HEK293 (cell line): ENCODE measurements around the gene MYL3.

ENCODE experiments used
- CTCF ChIA-PET: fragments of 350-600 bp; formaldehyde crosslinking; extraction: SDS; loops from one replicate; lab custom pipeline; 2021; ENCODE audit warnings: antibody characterized with exemption; lab: Yijun Ruan, JAX
- POLR2A ChIA-PET: fragments of 300-600 bp; formaldehyde crosslinking; extraction: SDS; loops from one replicate; lab custom pipeline; 2020; ENCODE audit warnings: antibody characterized with exemption, inconsistent platforms; lab: Yijun Ruan, JAX
- H3K27ac ChIP-seq: fragments of 200-500 bp; sonication (Bioruptor generic); 2 replicates; pipeline ENCODE4 v1.5.1; 2014; ENCODE audit warnings: low read depth, low read length, control low read depth, inconsistent platforms; ENCODE audit errors: extremely low read depth
- H3K36me3 ChIP-seq, 2 experiments: fragments of 200-500 bp in 1 of 2; sonication (Bioruptor generic) in 1 of 2; 1 replicate in 1 of 2; 2 replicates in 1 of 2; pipeline ENCODE4 v1.5.1; 2014 to 2017; ENCODE audit warnings: inconsistent platforms in 2 of 2, low read length in 2 of 2; ENCODE audit not compliant: control insufficient read depth in 2 of 2, insufficient read depth in 1 of 2
- H3K4me1 ChIP-seq: fragments of 200-500 bp; sonication (Bioruptor generic); 2 replicates; pipeline ENCODE4 v1.5.1; 2014; ENCODE audit warnings: mild to moderate bottlenecking, low read length, inconsistent platforms; ENCODE audit not compliant: control insufficient read depth, insufficient read depth
- H3K4me3 ChIP-seq: 2 replicates; pipeline ENCODE4 v1.5.1; 2011; ENCODE audit warnings: low read depth, mild to moderate bottlenecking, control low read depth, low read length, moderate library complexity
- H3K9me3 ChIP-seq: fragments of 200-500 bp; sonication (Bioruptor generic); 2 replicates; pipeline ENCODE4 v1.5.1; 2014; ENCODE audit warnings: low read depth, low read length, inconsistent platforms; ENCODE audit not compliant: control insufficient read depth, insufficient read depth
- GFI1B ChIP-seq: fragments of 450-650 bp; formaldehyde crosslinking; IDR thresholded peaks from 2 replicates; pipeline ENCODE4 v1.5.1; 2016; ENCODE audit warnings: missing biosample characterization, missing genetic modification characterization
- KLF8 ChIP-seq: fragments of 450-650 bp; formaldehyde crosslinking; IDR thresholded peaks from 2 replicates; pipeline ENCODE4 v1.5.1; 2016; ENCODE audit warnings: missing biosample characterization, missing genetic modification characterization
- PRDM2 ChIP-seq: fragments of 450-650 bp; formaldehyde crosslinking; IDR thresholded peaks from 2 replicates; pipeline ENCODE4 v1.5.1; 2016; ENCODE audit warnings: missing biosample characterization, missing genetic modification characterization, borderline replicate concordance
- REPIN1 ChIP-seq: fragments of 450-650 bp; formaldehyde crosslinking; IDR thresholded peaks from 2 replicates; pipeline ENCODE4 v1.5.1; 2017; ENCODE audit warnings: missing biosample characterization, missing genetic modification characterization, low read depth
- SETDB1 ChIP-seq: IDR thresholded peaks from one replicate; pipeline ENCODE4 v1.6.1; 2017; ENCODE audit warnings: mild to moderate bottlenecking, low read length, moderate library complexity, mixed read lengths; ENCODE audit not compliant: insufficient read length
- SP7 ChIP-seq: fragments of 450-650 bp; formaldehyde crosslinking; IDR thresholded peaks from 2 replicates; pipeline ENCODE4 v1.5.1; 2016; ENCODE audit warnings: missing biosample characterization, missing genetic modification characterization
- TRIM28 ChIP-seq: IDR thresholded peaks from 2 replicates; pipeline ENCODE4 v1.6.1; 2011; ENCODE audit warnings: low read length, control low read depth, borderline replicate concordance
- ZFHX2 ChIP-seq: fragments of 450-650 bp; formaldehyde crosslinking; conservative IDR thresholded peaks from 2 replicates; pipeline ENCODE4 v1.5.1; 2016; ENCODE audit warnings: missing biosample characterization, missing genetic modification characterization
- ZFP69B ChIP-seq: fragments of 450-650 bp; formaldehyde crosslinking; IDR thresholded peaks from 2 replicates; pipeline ENCODE4 v1.5.1; 2016; ENCODE audit warnings: missing biosample characterization, missing genetic modification characterization
- ZIC2 ChIP-seq: fragments of 450-650 bp; formaldehyde crosslinking; IDR thresholded peaks from 2 replicates; pipeline ENCODE4 v1.5.1; 2016; ENCODE audit warnings: missing biosample characterization, missing genetic modification characterization
- ZNF174 ChIP-seq: fragments of 450-650 bp; formaldehyde crosslinking; IDR thresholded peaks from 2 replicates; pipeline ENCODE4 v1.5.0; 2017; ENCODE audit warnings: missing biosample characterization, mild to moderate bottlenecking, missing genetic modification characterization
- ZNF221 ChIP-seq: fragments of 450-650 bp; formaldehyde crosslinking; IDR thresholded peaks from 2 replicates; pipeline ENCODE4 v1.5.1; 2017; ENCODE audit warnings: missing biosample characterization, missing genetic modification characterization, borderline replicate concordance
- ZNF239 ChIP-seq: fragments of 450-650 bp; formaldehyde crosslinking; IDR thresholded peaks from 2 replicates; pipeline ENCODE4 v1.5.1; 2016; ENCODE audit warnings: missing biosample characterization, missing genetic modification characterization
- ZNF37A ChIP-seq: fragments of 450-650 bp; IDR thresholded peaks from 2 replicates; pipeline ENCODE4 v1.5.1; 2018; ENCODE audit warnings: missing biosample characterization, missing genetic modification characterization
- ZNF391 ChIP-seq: fragments of 450-650 bp; formaldehyde crosslinking; IDR thresholded peaks from 2 replicates; pipeline ENCODE4 v1.5.1; 2016; ENCODE audit warnings: low read depth, missing biosample characterization, missing genetic modification characterization, borderline replicate concordance
- ZNF48 ChIP-seq: fragments of 450-650 bp; formaldehyde crosslinking; IDR thresholded peaks from 2 replicates; pipeline ENCODE4 v1.5.1; 2016; ENCODE audit warnings: missing biosample characterization, missing genetic modification characterization
- ZNF555 ChIP-seq: fragments of 450-650 bp; formaldehyde crosslinking; conservative IDR thresholded peaks from 2 replicates; pipeline ENCODE4 v1.5.1; 2017; ENCODE audit warnings: missing biosample characterization, mild to moderate bottlenecking, missing genetic modification characterization, inconsistent platforms
- ZNF658 ChIP-seq: fragments of 450-650 bp; formaldehyde crosslinking; IDR thresholded peaks from 2 replicates; pipeline ENCODE4; 2016; ENCODE audit warnings: missing biosample characterization, missing genetic modification characterization
- TF ChIP-seq, protein P1 (sequence below): fragments of 450-650 bp; formaldehyde crosslinking; IDR thresholded peaks from 2 replicates; pipeline ENCODE4 v1.5.1; 2016; ENCODE audit warnings: missing biosample characterization, missing genetic modification characterization
- TF ChIP-seq, protein P2 (sequence below): sonication (generic); formaldehyde crosslinking; IDR thresholded peaks from 2 replicates; pipeline ENCODE4 v1.8.1; 2022; ENCODE audit warnings: mild to moderate bottlenecking, moderate library complexity, missing genetic modification reagents

MYL3 gene

GRCh38 chr3:46870651-46871050 lies 7.4 kb upstream of the MYL3 start:
- POLR2A ChIA-PET = interaction anchor here (1.2 kb wide), 1 partner anchor 12 kb away, joined by 4 read pairs; no protein-coding TSS in a partner anchor
- CTCF ChIA-PET = interaction anchor here (0.6 to 0.9 kb wide), 2 partner anchors 24 to 441 kb away, joined by 3 to 5 read pairs; no protein-coding TSS in a partner anchor

DNA sequence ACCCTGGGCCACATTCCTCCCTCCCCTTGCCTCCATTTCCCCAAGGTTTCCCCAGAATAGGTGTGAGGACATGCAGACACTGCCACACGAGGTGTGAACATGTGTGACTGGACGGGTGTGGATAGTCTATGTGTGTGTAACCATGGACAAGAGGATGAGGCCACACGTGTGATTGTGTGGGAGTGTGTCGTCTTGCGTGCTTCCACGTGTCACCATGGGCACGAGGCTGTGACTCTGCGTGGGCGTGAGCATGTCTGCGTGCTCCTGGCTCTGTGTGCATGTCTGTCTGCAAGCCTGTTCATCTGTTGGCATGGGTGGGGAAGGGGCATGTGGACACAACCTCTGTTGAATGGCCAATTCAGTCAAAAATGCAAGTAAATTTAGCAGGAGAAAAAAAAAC lies 6.2 kb upstream of the MYL3 start:
- ChIA-PET CTCF (interaction anchor here (1.0 to 1.6 kb wide), 3 partner anchors 15 to 44 kb away, joined by 3 read pairs; no protein-coding TSS in a partner anchor), POLR2A (no interaction called here)
- Histone ChIP-seq H3K9me3 (no peaks in the 10 kb centered on the region), H3K4me3 (no peak overlapping the region), H3K36me3 (no peaks in the 10 kb centered on the region), H3K4me1 (no peaks in the 10 kb centered on the region), H3K27ac (no peak overlapping the region)
- TF ChIP-seq SETDB1 = no peak
- TF ChIP-seq, protein P1, sequence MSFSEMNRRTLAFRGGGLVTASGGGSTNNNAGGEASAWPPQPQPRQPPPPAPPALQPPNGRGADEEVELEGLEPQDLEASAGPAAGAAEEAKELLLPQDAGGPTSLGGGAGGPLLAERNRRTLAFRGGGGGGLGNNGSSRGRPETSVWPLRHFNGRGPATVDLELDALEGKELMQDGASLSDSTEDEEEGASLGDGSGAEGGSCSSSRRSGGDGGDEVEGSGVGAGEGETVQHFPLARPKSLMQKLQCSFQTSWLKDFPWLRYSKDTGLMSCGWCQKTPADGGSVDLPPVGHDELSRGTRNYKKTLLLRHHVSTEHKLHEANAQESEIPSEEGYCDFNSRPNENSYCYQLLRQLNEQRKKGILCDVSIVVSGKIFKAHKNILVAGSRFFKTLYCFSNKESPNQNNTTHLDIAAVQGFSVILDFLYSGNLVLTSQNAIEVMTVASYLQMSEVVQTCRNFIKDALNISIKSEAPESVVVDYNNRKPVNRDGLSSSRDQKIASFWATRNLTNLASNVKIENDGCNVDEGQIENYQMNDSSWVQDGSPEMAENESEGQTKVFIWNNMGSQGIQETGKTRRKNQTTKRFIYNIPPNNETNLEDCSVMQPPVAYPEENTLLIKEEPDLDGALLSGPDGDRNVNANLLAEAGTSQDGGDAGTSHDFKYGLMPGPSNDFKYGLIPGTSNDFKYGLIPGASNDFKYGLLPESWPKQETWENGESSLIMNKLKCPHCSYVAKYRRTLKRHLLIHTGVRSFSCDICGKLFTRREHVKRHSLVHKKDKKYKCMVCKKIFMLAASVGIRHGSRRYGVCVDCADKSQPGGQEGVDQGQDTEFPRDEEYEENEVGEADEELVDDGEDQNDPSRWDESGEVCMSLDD (tag by site-specific recombination) = no peak
- TF ChIP-seq ZFHX2 (tag by site-specific recombination) = peak; percentile 58; the same call in 1 of the 2 replicates
- TF ChIP-seq ZNF391 (tag by site-specific recombination) = no peak

More at GRCh38 chr3:46870651-46871050, 7.4 kb upstream of the MYL3 start:
- Histone ChIP-seq H3K36me3 (no peaks in the 10 kb centered on the region), H3K4me1 (no peaks in the 10 kb centered on the region), H3K27ac (no peak overlapping the region), H3K9me3 (no peaks in the 10 kb centered on the region), H3K4me3 (no peak overlapping the region)
- TF ChIP-seq ZNF555 (no peak), KLF8 (tag by site-specific recombination) (no peak), ZNF658 (tag by site-specific recombination) (no peak), GFI1B (tag by site-specific recombination) (no peak), TRIM28 (no peak), ZNF174 (no peak), ZNF37A (no peak), ZNF48 (no peak), SP7 (tag by site-specific recombination) (no peak), ZIC2 (tag by site-specific recombination) (no peak), PRDM2 (tag by site-specific recombination) (no peak), ZNF221 (tag by site-specific recombination) (no peak), ZNF239 (no peak), REPIN1 (tag by site-specific recombination) (no peak), ZFP69B (tag by site-specific recombination) (no peak), ZNF391 (tag by site-specific recombination) (no peak)
- TF ChIP-seq, protein P2, sequence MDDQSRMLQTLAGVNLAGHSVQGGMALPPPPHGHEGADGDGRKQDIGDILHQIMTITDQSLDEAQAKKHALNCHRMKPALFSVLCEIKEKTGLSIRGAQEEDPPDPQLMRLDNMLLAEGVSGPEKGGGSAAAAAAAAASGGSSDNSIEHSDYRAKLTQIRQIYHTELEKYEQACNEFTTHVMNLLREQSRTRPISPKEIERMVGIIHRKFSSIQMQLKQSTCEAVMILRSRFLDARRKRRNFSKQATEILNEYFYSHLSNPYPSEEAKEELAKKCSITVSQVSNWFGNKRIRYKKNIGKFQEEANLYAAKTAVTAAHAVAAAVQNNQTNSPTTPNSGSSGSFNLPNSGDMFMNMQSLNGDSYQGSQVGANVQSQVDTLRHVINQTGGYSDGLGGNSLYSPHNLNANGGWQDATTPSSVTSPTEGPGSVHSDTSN (CRISPR knock-in tag) = no peak
